Erythroblast (primary cell): ENCODE measurements around the gene STRADB.

ENCODE experiments used
- GATA1 ChIP-seq: IDR thresholded peaks from 2 replicates; pipeline ENCODE4 v1.6.1; 2011; ENCODE audit warnings: low read depth, mild to moderate bottlenecking, control low read depth, low read length, moderate library complexity
- POLR2A ChIP-seq: IDR thresholded peaks from 2 replicates; pipeline ENCODE4 v1.6.1; 2011; ENCODE audit warnings: mild to moderate bottlenecking, low read length

DNA sequence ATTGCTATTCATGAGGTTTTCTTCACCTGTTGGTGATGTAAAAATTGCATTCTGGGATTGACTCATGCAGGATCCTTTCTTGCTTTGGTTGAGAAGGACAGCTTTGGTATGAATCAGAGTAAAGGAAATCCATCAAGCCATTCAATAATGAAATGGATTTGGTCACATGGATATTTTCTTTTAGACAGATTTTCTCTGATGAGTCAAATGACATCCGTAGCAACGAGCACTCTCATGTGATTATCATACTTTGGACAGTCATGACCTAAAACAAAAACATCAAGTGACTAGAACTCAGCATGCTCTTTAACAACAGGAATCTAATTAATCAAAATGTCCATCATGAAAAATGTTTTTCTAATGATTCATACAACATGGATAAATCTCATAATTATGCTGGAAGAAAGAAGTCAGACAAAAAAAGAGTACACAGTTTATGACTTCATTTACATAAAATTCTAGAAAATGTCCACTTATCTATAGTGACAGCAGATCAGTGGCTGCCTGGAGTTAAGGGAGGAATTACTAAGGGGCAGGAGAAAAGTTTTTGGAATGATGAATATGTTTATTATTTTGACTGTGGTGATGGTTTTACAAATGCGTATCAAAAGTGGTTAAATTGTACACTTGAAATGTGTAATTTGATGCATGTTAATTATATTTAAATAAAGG, 31.0 kb upstream of the STRADB start:
- TF ChIP-seq POLR2A (no peak), GATA1 (no peak)
